Anterior cingulate cortex (tissue), 58 donors: ENCODE results near the gene CDC42EP4.
A peak's percentile ranks its signal among the peaks of the same experiment; 100 is the strongest.
"Not testable (repeated sequence)": the region's sequence is repeated elsewhere in the genome, so short reads cannot be mapped to it uniquely, and the experiment has no call there.

Experiments
- DNase-seq, 58 donors: peaks; one replicate each; lab custom pipeline; 2025; lab: John Stamatoyannopoulos, UW

Gene CDC42EP4

GRCh38 chr17:73284354-73284753, 27.4 kb downstream of the CDC42EP4 start:
- no peak for DNase-seq

GRCh38 chr17:73283841-73284282, 27.9 kb downstream of the CDC42EP4 start:
- DNase-seq, result peak in 15 of 58 donors; percentile 16 to 40 (median 32)

GRCh38 chr17:73283250-73283649, 28.6 kb downstream of the CDC42EP4 start:
- no peak for DNase-seq

GRCh38 chr17:73282629-73283028, 29.2 kb downstream of the CDC42EP4 start:
- DNase-seq, result no peak

GRCh38 chr17:73281928-73282327, 29.9 kb downstream of the CDC42EP4 start:
- no peak for DNase-seq

GRCh38 chr17:73280191-73280590, 31.6 kb downstream of the CDC42EP4 start:
- DNase-seq, result no peak

- DNase-seq, result no peak
Observed at GRCh38 chr17:73279704-73280103, 32.1 kb downstream of the CDC42EP4 start.

- peak in 4 of 58 donors; percentile 9 to 70 (median 19) for DNase-seq
Observed at GRCh38 chr17:73278465-73279453, 33.0 kb downstream of the CDC42EP4 start.

GRCh38 chr17:73278049-73278464, 33.7 kb downstream of the CDC42EP4 start:
- peak in 1 of 58 donors; percentile 70 for DNase-seq

- no peak for DNase-seq
Observed at GRCh38 chr17:73274490-73274889, 37.3 kb downstream of the CDC42EP4 start.

GRCh38 chr17:73272906-73273218, 38.9 kb downstream of the CDC42EP4 start:
- DNase-seq, result peak in 16 of 58 donors; percentile 13 to 66 (median 32)

- no peak for DNase-seq
Observed at GRCh38 chr17:73271072-73271471, 40.7 kb downstream of the CDC42EP4 start.

- no peak for DNase-seq
Observed at GRCh38 chr17:73269791-73270190, 42.0 kb downstream of the CDC42EP4 start.

- DNase-seq, result no peak
Observed at GRCh38 chr17:73269329-73269615, 42.5 kb downstream of the CDC42EP4 start.

GRCh38 chr17:73268582-73269328, 43.0 kb downstream of the CDC42EP4 start:
- no peak for DNase-seq

- DNase-seq, result peak in 53 of 58 donors; percentile 16 to 90 (median 68)
Observed at GRCh38 chr17:73267648-73268537, 43.9 kb downstream of the CDC42EP4 start.

GRCh38 chr17:73266796-73267195, 45.0 kb downstream of the CDC42EP4 start:
- no peak for DNase-seq

- DNase-seq, result no peak
Observed at GRCh38 chr17:73265646-73266640, 45.9 kb downstream of the CDC42EP4 start.

GRCh38 chr17:73264448-73264847, 47.4 kb downstream of the CDC42EP4 start:
- DNase-seq, result not testable (repeated sequence)
